SKM-1 treated with dmso at 0.1 percent for 144 hours (cell line): ENCODE measurements around the gene ZNG1B.
"Not testable (repeated sequence)": the region's sequence is repeated elsewhere in the genome, so short reads cannot be mapped to it uniquely, and the experiment has no call there.

Experiments used
- DNase-seq: peaks from one replicate; lab custom pipeline; 2025; ENCODE audit not compliant: unreplicated experiment; lab: John Stamatoyannopoulos, UW

The ZNG1B gene

GRCh38 chr2:113503094-113504042 is 65.9 kb downstream of the ZNG1B start:
- not testable (repeated sequence) for DNase-seq

- not testable (repeated sequence) for DNase-seq
Measured at GRCh38 chr2:113504081-113504480, 66.6 kb downstream of the ZNG1B start.

DNA sequence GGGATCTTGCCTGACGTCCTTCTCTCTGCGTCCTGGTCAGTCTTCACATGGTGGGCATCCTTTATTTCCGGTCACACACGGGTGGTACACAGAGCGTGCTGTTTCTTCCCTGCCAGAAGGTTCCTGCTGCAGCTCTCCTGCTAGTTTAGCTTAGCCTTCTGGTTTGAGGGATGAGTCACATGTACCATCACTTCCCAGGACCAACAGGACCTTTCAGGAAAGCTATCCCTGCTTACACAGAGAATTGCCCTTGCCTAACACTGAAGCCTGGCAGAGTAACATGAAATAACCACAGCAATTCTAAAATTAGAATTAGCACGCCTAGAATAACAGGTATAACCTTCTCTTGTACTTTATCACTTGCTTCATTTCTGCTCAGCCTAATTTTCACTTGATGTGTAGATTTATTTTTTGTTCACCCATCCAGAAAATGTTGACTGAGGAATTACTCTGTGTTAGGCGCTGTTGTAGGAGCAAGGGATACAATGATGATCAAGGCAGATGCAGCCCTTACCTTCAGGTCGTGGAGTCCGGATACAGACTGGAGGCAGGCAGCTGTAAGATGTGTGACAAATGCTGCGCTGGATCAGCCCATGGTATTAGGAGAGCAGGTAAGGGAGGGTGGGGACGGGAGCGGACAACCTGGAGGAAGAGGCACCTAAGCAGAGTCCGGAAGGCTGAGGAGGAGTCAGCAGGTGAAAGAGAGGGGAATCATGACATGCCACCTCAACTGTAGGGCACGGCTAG is 70.1 kb downstream of the ZNG1B start:
- DNase-seq: not testable (repeated sequence)

DNA sequence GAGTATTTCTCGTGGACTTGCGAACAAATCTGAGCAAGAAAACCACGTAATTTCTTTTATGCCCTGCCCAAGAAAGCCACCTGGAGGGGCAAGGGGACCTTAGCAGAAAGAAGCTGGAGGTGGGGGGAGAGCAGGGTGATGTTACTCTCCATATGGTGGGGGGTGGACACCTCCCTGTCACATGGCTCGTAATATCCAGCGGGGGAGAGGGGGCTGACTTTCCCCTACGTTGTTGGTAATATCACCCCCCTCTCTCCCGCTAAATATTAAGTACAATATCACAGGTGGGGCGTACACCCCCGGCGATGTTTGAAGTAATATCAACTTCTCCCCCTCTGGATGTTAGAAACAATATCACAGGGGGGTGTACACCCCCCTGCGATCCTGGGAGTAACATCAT is 70.7 kb downstream of the ZNG1B start:
- not testable (repeated sequence) for DNase-seq

DNA sequence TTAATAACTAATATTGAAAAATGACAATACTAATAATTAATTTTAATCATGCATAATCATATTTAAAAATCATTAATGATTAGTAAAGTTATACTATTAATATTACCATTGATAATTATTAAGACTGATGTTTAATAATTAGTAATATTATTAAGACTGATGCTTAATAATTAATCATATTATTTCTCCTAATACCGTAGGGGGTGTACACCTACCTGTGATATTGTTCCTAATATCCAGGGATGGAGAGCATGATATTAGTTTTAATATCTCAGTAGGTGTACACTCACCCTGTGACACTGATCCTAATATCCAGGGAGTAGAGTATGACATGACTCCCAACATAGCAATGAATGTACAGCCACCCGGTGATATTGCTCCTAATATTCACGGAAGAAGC is 73.4 kb downstream of the ZNG1B start:
- DNase-seq: not testable (repeated sequence)

DNA sequence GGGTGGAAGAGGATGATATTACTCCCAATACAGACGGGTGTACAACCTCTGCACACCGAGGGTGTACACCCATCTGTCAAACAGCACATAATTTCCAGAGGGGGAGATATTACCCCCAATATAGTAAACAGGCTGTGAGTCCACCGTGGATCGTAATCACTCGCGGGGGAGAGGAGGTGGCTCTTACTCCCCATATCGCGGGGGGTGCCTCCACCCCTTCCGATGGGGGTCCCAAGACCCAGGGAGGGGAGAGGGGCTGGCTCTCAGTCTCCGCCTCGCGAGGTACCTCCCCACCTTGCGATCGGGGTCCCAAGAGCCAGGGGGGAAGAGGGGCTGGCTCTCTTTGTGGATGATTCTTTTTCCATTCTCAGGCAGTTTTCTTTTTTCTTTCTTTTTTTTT is 74.4 kb downstream of the ZNG1B start:
- not testable (repeated sequence) for DNase-seq

- DNase-seq: not testable (repeated sequence)
Measured at GRCh38 chr2:113515457-113515856, 78.0 kb downstream of the ZNG1B start.

- DNase-seq: not testable (repeated sequence)
Measured at GRCh38 chr2:113515995-113516394, 78.5 kb downstream of the ZNG1B start.

DNA sequence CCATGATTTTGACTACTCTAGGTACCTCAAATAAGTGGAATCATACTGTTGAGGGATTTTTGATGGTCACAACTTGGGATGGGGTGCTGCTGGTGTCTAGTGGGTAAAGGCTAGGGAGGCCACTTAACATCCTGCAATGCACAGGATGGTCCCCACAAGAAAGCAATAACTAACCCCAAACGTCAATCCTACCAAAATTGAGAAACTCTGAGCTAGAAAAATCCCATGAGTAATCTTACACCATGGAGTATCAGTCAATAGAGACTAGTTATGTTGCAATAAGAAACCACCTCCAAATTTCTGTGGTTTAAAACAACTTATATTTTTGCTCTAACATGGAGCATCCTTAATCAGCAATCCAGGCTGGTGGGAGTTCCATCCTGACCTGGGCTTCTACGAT is 79.5 kb downstream of the ZNG1B start:
- DNase-seq: not testable (repeated sequence)

DNA sequence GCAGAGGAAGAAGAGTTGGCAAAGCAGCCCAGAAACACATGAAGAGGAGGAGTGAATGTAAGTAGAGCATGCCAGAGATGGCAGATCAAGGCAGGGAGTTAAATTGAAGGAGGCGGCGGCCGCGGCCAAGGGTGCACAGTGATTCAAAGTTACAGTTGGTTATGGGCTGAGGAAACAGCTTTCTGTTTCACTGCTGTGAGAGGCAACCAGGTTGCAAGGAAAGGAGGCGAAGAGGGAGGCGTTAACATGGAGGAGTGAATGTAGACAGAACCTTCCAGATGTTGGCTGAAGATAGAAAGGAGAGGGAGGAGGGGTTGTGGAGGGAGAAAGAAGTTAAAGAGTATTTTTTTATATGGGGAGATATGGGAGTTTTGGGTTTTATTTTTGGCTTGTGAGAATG is 83.3 kb downstream of the ZNG1B start:
- DNase-seq: not testable (repeated sequence)

DNA sequence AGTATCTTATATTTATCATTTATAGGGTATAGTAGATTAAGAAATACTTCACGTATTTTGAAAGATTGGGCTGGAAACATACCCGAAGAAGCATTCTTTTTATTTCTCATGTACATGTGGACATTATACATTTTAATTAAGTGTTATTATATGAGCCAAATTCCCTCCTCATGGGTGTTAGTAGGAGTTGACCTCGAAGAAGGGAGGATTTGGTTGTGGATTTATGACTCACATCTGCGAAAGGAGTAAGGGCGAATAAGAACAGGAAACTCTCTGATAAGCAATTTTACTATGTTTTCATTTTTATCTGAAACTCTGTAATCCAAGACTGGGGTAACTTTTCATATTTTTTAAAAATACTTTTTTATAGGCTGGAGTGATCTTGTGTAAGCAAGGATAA is 84.0 kb downstream of the ZNG1B start:
- not testable (repeated sequence) for DNase-seq

DNA sequence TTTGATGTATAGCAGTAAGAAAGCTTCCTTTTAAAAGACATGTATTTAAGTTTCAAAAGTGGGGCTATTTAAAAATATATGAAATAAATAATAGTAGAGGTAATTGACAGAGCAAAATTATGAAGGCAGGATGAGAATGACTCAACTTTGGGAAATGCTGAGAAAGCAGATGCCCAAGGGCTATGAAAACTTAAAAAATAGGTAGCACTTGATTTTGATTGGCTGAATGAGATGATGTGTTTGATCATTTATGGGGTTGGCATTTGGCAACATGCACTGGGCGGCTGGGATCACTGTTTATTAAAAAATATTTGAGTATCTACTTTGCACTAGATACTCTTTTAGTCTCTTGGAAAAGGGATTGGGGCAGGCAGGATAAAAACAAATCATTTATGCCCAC is 87.5 kb downstream of the ZNG1B start:
- DNase-seq: not testable (repeated sequence)

- not testable (repeated sequence) for DNase-seq
Measured at GRCh38 chr2:113527350-113528045, 90.0 kb downstream of the ZNG1B start.

DNA sequence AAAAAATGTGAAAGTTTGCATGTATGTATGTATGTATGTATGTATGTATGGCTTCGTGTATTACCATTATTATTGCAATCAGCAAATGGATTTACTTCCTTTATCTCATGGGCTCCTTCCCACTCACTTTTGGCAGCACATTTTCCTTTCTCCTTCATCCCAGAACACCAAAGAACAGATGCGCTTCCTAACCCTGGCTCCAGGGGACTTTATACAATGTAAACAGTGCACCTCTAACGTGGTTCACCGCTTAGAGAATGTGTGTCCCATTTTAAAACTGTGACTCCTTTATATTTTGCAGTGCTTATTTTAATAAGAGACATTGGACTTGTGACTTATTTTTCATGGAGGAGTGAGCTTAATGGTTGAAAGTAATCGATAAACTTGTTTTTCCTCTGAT is 90.6 kb downstream of the ZNG1B start:
- not testable (repeated sequence) for DNase-seq

DNA sequence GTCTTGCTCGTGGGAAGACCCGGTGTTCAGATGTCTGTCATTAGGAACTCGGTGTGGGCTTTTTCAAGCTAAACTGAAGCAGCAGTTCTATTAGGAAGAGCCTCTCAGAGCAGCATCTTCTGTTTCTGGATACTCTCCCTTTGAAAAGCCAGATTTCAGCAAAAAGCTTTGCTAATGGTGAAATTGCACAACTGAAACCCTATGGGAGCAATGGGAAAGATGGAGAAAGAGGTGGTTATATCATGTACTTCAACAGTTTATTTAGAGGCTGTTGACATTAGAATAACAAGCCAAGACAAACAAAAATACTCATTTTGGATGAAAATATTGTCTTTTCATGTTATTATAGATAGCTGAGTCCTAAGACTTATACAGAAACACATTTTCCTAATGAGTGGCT is 91.4 kb downstream of the ZNG1B start:
- DNase-seq: not testable (repeated sequence)

- DNase-seq: not testable (repeated sequence)
Measured at GRCh38 chr2:113532991-113533390, 95.5 kb downstream of the ZNG1B start.

DNA sequence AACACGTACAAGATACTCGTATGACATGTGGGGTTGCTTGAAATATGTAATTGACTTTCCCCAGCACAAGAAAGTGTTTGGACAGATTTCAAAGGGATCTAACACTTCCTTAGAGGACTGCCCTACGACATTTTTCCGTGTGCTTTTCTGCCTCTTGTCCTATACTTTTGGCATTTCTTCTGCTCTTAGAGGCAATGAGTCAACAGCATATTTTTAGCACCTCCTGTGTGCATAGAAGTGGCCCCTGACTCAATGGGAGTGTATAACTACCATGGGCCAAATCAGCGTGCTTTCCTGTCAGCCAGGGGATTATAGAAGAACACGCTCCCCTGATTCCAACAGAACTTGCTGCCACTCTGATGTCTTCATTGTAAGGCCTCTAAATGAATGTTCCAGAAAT is 99.1 kb downstream of the ZNG1B start:
- DNase-seq: not testable (repeated sequence)

- DNase-seq: not testable (repeated sequence)
Measured at GRCh38 chr2:113540834-113541203, 103.3 kb downstream of the ZNG1B start.

- DNase-seq: not testable (repeated sequence)
Measured at GRCh38 chr2:113541204-113541975, 103.9 kb downstream of the ZNG1B start.

GRCh38 chr2:113541976-113542485 is 104.5 kb downstream of the ZNG1B start:
- not testable (repeated sequence) for DNase-seq
